Peyer's patch (tissue), 4 donors: ENCODE results near the gene KLC4. TPM values are rescaled to one million over a fixed set of nuclear protein-coding genes. Genes with fewer than 3 reads are reported as not detected.
A peak's percentile ranks its signal among the peaks of the same experiment; 100 is the strongest.

Source experiments
- DNase-seq, 3 donors: peaks; one replicate each; pipeline ENCODE4 v3.0.0-alpha.2; 2017 to 2019
- H3K27ac ChIP-seq, 4 donors: fragments of 200-600 bp; sonication (generic); one replicate each; pipeline ENCODE4 v1.5.1; 2016 to 2019
- H3K27me3 ChIP-seq, 2 donors: fragments of 200-600 bp; sonication (generic); one replicate each; pipeline ENCODE4 v1.5.1; 2019
- H3K36me3 ChIP-seq, 3 donors: fragments of 200-600 bp; sonication (generic); one replicate each; pipeline ENCODE4 v1.5.1; 2016 to 2019
- H3K4me1 ChIP-seq, 4 donors: fragments of 200-600 bp; sonication (generic); one replicate each; pipeline ENCODE4 v1.5.1; 2016 to 2019
- H3K4me3 ChIP-seq, 4 donors: fragments of 200-600 bp; sonication (generic); 1 replicate in 3 of 4; 2 replicates in 1 of 4; pipeline ENCODE4 v1.5.1; 2016 to 2019; ENCODE audit warnings: mild to moderate bottlenecking in 1 of 4
- H3K9me3 ChIP-seq, 4 donors: fragments of 200-600 bp; sonication (generic); one replicate each; pipeline ENCODE4 v1.5.1; 2016 to 2019; ENCODE audit warnings: mild to moderate bottlenecking in 1 of 4
- POLR2A ChIP-seq, 2 donors: fragments of 450-650 bp; IDR thresholded peaks; one replicate each; pipeline ENCODE4 v1.5.1; 2017; ENCODE audit warnings: antibody characterized with exemption in 2 of 2, mild to moderate bottlenecking in 2 of 2, moderate library complexity in 2 of 2
- total RNA-seq, 4 donors: library from RNA; depleted of rRNA; stranded (reverse); fragments of >200 nt; gene quantifications; one replicate each; pipeline ENCODE4 v1.1.0, GENCODE V29; 2016
- TF ChIP-seq, protein P1 (sequence below), 6 experiments: fragments of 450-650 bp in 4 of 6; fragments of 200-600 bp in 2 of 6; sonication (generic) in 1 of 6; IDR thresholded peaks; one replicate each; pipeline ENCODE4 v1.5.1; 2017 to 2019; ENCODE audit warnings: antibody characterized with exemption in 6 of 6, mild to moderate bottlenecking in 3 of 6, moderate library complexity in 1 of 6

The KLC4 gene
- 100 to 1,000 TPM in 3 of 4 donors, 10 to 100 TPM in 1; 50.3 to 214 (median 183) TPM for total RNA-seq

DNA sequence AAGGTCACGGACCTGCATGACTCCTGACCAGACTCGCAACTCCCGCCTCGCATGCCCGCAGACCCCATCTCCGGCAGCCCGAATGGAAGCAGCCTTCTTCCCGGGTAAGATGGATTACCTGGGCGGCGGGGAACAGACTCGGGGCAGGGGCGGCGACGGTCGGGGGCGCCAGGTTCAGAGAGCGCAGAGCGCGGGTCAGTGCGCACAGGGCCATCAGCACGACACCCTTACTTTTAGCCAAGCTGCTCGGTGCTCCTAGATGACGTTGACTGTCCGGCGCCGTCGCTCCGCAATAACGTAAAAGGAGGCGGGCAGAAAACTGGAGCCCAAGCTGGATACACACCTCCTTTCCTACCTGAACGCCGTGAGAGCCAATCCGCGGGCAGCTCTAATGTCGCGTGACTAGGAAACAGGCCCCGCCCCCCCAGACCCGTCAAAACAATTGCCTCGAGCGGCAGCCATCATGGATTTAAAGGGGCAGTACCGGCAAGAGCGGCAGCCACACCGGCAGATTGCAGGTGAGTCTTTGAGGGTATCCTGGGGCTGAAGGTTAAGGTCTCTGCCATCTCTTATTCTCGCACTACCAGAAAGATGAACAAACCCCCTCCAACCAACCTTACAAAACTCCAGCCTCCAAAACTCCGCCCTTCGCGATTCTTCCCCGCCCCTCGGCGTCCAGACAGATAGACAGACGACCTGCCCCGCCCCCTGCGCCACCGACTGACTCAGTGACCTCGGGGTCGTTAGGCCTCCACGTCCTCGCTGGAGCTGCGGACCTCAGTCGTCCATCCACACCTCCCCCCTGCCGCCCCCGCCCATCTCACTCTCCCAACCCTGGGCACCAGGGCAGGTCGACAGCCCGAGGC, at the start of gene KLC4, which contains the start of gene MRPL2:
TSS of gene KLC4 (plus strand) at position 464 of the 866 bp plus-strand sequence. CDS start 1,705 bp downstream, outside the sequence.
TSS of gene MRPL2 (minus strand) at position 267 of the 866 bp plus-strand sequence. CDS start at position 214, 53 bp downstream.
- peaks cover 0 to 35% (median 8%) of the 10 kb centered on the region in 4 donors for H3K4me1 ChIP-seq
- H3K4me3 ChIP-seq, result peak within 1 kb of the TSS; percentile 49 to 98 (median 69)
- TF ChIP-seq POLR2A (IDR thresholded peaks at IDR 0.05), result peak; percentile 82 to 85
- TF ChIP-seq, protein P1, sequence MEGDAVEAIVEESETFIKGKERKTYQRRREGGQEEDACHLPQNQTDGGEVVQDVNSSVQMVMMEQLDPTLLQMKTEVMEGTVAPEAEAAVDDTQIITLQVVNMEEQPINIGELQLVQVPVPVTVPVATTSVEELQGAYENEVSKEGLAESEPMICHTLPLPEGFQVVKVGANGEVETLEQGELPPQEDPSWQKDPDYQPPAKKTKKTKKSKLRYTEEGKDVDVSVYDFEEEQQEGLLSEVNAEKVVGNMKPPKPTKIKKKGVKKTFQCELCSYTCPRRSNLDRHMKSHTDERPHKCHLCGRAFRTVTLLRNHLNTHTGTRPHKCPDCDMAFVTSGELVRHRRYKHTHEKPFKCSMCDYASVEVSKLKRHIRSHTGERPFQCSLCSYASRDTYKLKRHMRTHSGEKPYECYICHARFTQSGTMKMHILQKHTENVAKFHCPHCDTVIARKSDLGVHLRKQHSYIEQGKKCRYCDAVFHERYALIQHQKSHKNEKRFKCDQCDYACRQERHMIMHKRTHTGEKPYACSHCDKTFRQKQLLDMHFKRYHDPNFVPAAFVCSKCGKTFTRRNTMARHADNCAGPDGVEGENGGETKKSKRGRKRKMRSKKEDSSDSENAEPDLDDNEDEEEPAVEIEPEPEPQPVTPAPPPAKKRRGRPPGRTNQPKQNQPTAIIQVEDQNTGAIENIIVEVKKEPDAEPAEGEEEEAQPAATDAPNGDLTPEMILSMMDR (IDR thresholded peaks at IDR 0.05), result no peak
- H3K27ac ChIP-seq, result peak within 1 kb of the TSS; percentile 88 to 98 (median 90)
- DNase-seq, result peak; percentile 98 to 99 (median 99)
- peaks cover 0 to 47% (median 2%) of the 10 kb centered on the region in 3 donors for H3K36me3 ChIP-seq
- H3K27me3 ChIP-seq, result no peaks in the 10 kb centered on the region
- no peaks in the 10 kb centered on the region for H3K9me3 ChIP-seq

DNA sequence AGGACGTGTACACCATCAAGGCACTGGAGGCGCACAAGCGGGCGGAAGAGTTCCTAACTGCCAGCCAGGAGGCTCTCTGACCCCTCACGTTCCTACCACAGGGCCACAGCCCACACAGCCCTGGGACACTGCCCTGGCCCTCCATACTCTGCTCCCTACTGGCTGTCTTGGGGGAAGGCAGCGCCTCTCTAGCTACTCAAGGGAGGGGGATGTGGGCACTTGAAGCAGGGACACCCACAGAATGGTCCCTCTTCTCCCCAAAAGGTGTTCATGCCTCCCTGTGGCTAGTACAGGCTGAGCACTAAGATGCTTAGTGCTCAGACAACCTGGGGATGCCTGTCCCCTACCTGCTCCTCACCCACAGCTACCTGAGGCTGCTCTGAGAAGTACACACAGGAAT, 48.2 kb upstream of the KLC4 start:
- Histone ChIP-seq H3K4me1 (peaks cover 0 to 28% (median 10%) of the 10 kb centered on the region in 4 donors), H3K4me3 (no peak overlapping the region), H3K27me3 (no peaks in the 10 kb centered on the region), H3K36me3 (peaks cover 0 to 60% (median 0%) of the 10 kb centered on the region in 3 donors), H3K9me3 (no peaks in the 10 kb centered on the region), H3K27ac (no peak overlapping the region)
- TF ChIP-seq POLR2A (IDR thresholded peaks at IDR 0.05), result no peak
- TF ChIP-seq, protein P1 (IDR thresholded peaks at IDR 0.05), result no peak
- no peak for DNase-seq

DNA sequence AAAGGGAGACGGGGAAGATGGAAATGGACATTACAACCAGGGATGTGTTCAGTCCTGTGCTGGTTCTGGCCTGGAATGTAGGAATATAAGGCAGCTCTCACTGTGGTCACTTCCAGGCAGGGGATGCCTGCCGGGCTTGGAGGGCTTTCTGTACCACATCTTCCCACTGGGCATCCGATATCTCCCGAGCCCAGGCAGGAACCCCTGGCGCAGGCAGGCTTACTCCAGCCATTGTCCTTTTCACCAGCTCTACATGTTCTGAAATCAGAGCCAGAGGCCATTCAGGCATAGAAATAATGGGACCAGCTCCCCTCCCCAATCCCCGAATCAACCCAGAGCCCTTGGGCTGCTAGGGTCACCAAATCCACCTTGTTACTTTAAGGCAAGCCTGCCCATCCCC, 47.1 kb upstream of the KLC4 start:
- Histone ChIP-seq H3K27ac (no peak overlapping the region), H3K4me3 (no peak overlapping the region), H3K9me3 (no peaks in the 10 kb centered on the region), H3K4me1 (peaks cover 0 to 39% (median 10%) of the 10 kb centered on the region in 4 donors), H3K36me3 (peaks cover 0 to 52% (median 0%) of the 10 kb centered on the region in 3 donors), H3K27me3 (no peaks in the 10 kb centered on the region)
- no peak for TF ChIP-seq POLR2A (IDR thresholded peaks at IDR 0.05)
- TF ChIP-seq, protein P1 (IDR thresholded peaks at IDR 0.05), result no peak
- DNase-seq, result no peak

DNA sequence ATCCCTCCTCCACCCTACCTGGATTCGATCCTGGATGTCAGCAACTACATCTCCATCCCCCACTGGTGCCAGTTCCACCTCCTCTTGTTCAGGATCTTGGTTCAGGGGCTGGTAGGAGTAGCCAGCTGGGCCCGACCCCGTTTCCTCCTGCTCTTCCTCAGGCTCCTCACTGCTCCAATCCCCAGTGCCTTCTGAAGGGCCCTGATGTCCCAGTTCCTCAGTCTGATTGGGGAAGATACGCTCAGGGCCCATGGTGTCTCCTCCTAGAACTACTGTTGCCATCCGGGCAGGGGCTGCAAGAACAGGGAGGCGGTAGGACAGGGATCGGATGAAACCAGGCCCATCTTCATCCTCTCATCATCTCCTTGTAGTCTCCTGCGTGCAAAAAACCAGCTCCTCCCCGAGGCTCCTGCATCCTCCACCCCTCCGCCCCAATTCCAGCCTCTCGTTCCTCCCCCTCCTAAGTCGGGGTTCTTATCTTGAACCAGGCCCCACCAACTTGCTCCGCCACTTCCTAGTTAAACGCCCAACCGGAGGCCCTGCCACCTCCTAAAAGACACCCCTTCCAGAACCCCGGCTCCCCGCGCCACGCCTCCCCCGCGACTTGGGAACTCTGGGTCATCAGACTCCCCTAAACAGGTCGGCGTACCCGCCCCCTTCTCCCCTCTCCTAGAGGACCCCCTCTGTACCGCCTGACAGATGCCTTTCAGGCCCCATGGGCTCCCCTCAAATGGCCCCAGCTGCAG, 46.2 kb upstream of the KLC4 start:
- H3K9me3 ChIP-seq, result no peaks in the 10 kb centered on the region
- TF ChIP-seq, protein P1 (IDR thresholded peaks at IDR 0.05), result no peak
- no peak for TF ChIP-seq POLR2A (IDR thresholded peaks at IDR 0.05)
- H3K27me3 ChIP-seq, result no peaks in the 10 kb centered on the region
- peak overlapping the region; percentile 72 to 83 (median 76) for H3K27ac ChIP-seq
- peak overlapping the region; percentile 58 to 89 (median 66) for H3K4me3 ChIP-seq
- no peak for DNase-seq
- peaks cover 0 to 41% (median 10%) of the 10 kb centered on the region in 4 donors for H3K4me1 ChIP-seq
- peaks cover 0 to 52% (median 0%) of the 10 kb centered on the region in 3 donors for H3K36me3 ChIP-seq

DNA sequence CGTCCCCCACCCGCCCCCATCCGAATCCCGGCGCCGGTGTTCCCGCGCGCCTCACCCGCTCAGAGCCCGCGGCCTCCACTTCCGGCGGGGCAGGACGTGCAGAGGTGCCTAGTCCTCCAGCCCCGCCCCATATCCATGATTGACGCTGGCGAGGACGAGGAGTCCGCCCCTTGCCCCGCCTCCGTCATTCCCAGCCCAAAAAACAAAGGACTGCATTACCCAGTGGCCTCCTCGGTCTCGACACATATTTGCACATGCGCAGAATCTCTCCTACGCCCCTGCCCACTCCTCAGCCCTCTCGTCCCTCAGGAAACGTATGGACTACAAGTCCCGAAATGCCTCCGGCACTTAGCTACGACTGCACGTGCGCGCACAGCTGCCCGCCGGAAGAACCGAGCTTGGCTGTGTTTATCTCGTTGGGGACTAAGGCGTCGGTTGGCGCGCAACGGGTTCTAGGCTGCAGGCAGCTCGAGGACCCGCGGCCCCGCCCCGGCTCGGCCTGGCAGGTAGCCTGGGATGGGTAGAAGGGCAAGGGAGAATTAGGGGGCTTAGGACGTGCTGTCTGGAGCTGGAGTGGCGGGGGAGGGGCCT, 45.5 kb upstream of the KLC4 start, which contains the start of the genes KLHDC3 and MEA1:
TSS of gene KLHDC3 (plus strand) at position 407 of the 591 bp plus-strand sequence. CDS start 2,944 bp downstream, outside the sequence.
TSS of gene MEA1 (minus strand) at position 104 of the 591 bp plus-strand sequence. CDS start 133 bp downstream, outside the sequence.
- peak within 1 kb of the TSS; percentile 72 to 83 (median 76) for H3K27ac ChIP-seq
- no peaks in the 10 kb centered on the region for H3K9me3 ChIP-seq
- H3K36me3 ChIP-seq, result peaks cover 0 to 52% (median 0%) of the 10 kb centered on the region in 3 donors
- DNase-seq, result peak; percentile 99 to 100 (median 99)
- no peaks in the 10 kb centered on the region for H3K27me3 ChIP-seq
- H3K4me3 ChIP-seq, result peak within 1 kb of the TSS; percentile 58 to 89 (median 66)
- H3K4me1 ChIP-seq, result peaks cover 0 to 41% (median 10%) of the 10 kb centered on the region in 4 donors
- TF ChIP-seq, protein P1 (IDR thresholded peaks at IDR 0.05), result no peak
- peak in 1 of 2 donors; percentile 56 for TF ChIP-seq POLR2A (IDR thresholded peaks at IDR 0.05)
